Stimulated activated CD4-positive, alpha-beta T cell treated with anti-CD3 and anti-CD28 coated beads, Interleukin-12 subunit alpha, Interleukin-12 subunit beta, amount 100 ng/mL, for 4 hours (primary cell): Measurements from ENCODE around the gene ELMO1.
"Not testable (repeated sequence)": the region's sequence is repeated elsewhere in the genome, so short reads cannot be mapped to it uniquely, and the experiment has no call there.

Experiments
- DNase-seq: peaks from one replicate; pipeline ENCODE4 v3.0.0-alpha.2; 2020

ELMO1 gene

DNA sequence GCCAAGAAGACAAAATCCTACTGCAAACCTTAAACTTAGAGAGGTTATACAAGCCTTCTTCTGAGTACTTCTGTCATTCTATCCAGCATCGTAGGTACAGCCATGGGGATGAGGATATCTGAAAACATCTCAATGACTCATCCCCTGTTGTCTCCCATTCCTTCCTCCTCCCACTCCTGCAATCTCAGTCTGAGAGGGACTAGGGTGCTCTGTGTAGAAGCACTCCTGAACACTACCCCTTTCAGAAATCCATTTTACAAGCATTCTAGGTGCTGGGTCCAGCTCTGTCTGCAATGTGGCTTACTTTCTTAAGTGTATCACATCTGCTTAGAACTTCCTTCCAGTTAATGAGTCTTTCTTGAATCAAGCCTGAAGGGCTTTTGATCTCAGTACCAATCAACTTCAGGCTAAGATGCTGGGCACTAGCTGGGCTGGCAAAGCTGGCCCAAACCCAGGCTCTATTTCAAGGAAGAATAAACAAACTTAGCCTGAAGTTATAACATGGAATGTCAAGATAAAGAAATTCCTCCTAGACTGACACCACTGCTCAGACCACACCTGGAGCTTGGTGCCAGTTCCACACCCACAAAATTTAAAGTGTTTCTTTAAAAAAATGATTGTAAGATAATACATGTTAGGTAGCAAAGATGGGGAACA lies 454.1 kb downstream of the ELMO1 start:
- no peak for DNase-seq

DNA sequence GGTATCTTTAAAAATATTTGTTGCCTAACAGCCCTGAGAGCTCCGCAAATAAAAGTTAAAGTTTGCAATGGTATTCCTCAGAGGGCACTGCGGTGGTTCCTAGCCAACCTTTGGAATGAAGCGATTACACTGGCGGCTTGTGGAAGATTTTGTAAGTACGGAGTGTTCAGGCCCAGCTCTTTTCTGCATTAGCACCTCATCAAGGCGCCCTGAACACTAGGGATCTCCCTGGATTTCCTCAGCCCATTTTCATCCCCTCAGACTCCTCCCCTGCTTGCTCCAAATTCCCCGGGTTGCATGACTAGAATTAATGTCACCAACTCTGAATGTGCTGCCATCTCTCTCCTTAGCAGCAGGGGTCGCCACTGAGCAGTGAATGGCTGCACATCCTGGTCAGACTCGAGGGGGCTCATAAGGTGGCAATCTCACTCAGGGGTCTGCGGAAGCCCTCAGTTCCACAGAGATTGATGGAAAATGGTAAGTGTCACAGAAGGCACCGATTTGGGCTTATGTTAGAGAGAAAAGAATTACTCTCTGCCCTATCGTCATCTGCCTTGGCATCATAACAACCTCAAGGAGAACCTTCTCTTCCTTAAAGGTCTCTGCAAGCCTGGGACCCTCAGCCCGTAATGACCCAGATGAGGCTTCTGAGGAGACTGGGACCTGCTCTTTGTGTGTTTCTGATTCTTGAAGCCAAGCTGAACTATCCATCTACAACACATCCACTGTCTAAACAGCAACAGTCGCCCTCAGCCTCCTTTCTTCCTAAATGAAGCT lies 461.5 kb downstream of the ELMO1 start:
- DNase-seq = peak; percentile 57

DNA sequence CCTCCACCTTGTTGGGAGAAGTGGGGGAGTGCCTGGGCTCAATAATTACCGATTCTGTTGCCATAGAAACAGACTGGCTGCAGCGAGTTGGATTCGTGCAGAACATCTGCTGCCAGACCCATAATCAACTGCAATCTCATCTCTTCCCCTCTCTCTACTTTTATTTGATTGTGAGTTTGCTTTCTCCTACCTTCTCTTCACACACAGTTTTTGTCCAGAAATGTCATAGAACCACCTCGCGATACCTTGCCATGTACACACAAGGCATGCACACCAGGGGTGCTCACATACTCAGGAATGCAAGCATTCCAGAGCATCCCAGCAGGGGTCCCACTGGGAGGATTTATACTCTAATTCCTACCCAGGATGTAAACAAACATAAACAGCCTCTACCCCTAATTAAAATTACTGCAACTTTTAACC lies 462.1 kb downstream of the ELMO1 start:
- DNase-seq = no peak

DNA sequence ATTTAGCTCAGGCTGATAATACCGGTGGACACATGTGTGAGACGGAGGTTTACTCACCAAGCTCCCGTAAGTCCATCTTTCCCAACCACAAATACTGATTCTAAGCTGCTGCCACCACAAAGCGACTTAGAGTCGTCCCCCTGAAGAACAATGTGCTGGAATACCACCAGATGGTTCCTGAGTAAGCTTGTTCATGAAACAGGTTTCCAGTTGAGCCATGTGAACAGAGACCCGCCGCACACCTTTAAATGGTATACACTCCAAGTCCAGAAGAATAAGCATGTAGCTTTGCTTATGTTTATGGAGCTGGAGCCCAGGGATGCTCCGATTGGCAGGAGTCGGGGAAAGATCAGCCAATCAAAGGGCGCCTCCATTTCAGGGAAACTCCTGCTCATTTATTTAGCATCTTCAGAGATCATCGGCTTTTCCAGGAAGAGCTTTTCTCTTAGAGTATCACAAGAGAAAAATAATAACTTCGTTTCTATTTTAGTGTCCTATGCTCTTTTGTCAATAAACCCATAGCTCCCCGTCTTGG lies 462.7 kb downstream of the ELMO1 start:
- DNase-seq = no peak

DNA sequence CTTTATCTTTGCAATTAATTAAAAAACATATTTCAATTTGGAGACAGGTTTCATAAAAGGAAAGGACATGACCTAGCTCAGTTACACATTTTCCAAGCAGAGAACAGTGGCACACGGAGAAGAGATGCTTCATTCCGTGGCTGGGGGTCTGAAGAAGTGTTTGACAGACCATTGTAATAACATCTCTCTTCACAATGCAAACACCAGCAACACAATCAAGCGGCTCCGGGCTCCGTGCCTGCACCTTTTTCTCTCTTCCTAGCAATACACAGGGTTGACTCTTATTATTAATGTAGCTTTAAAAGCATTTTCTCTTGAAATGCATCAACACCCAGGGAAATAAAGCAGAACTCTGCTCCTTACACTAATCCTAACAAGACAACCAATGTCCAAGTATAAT lies 463.3 kb downstream of the ELMO1 start:
- DNase-seq = no peak

DNA sequence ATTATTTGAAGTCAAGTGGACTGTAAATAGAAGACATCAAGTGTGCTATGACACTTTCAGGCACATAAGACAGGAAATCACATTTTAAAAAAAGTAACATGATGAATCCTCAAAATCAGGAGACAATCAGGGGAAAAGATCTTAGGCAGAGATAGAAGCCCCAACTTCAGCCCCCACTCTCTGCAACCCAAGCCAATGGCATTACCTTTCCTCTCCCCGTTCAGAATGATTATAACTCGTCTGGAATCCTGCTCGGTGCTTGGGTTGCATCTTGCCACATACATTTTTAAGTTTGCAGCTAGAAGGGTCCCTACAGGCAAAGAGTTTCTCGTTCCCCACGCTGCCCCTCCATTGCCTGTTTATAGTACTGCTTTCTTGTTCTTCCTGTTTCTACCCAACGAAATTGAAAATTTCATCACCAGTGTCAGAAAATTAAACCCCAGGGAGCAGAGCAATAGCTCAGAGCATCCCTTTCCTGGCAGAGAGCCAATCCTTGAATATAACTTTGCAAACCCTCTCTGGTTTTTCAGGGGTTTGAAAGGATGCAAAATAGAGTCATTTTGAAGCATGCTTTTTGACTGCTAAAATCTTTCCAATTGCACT lies 463.9 kb downstream of the ELMO1 start:
- no peak for DNase-seq

DNA sequence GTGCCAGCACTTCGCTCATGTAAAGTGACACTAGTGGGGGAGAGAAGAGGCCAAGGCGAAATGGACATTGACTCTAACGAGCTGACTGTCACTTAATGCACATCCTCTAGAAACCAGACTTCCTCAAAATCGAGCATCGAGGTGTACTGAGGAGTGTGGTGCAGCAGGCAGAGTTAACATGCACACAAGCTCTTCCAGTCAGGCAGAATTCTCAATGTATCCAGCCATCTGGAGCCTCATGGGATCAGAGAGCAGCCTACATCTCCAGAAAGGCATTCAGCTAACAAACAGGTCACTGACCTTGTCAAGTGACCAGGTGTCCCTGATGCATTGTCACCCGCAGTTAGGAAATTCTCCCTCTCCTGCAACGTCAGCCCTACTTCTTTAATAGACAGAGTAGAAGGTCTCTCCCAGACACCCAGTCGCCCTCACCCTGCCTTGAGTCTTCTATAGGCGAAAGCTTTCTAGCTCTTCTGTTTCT lies 464.6 kb downstream of the ELMO1 start:
- DNase-seq = no peak

DNA sequence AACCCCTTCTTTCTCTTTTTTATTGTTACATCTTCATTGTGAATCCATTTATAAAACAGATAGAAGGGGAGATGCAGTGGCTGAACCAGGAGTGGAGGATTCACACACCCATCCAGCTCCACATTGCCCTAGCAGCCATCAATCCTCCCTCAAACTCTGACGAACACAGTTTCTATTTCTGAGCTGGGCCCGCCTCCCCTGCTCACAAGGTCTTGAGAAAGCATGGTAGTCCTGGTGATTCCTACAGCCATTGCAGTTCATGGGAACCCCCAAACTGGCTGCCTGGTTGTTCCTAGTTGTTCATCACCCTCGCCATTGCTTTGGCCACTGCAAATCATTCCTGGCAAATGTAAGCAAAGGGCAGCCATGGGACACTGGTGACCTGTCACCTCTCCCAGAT lies 465.9 kb downstream of the ELMO1 start:
- no peak for DNase-seq

DNA sequence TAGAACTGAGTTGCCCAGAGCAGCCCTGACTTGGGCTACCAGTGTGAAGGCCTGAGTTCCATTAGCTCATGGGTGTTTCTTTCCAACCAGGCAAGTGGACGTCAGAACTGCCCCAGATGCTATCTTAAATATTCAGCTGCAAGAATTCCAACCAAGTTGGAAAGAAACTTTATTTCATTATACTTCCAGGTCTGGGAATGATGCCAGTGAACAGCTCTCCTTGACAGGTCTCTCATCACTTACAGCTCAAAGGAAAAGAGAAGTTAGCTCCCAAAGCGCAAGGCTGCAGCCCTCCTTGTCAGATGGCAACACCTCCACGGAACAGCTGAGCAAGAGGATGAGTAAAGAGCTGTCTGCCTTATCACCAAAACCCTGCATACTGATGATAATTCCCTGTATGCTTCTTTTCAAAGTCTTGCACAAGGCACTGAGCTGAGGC lies 468.8 kb downstream of the ELMO1 start:
- DNase-seq = no peak

DNA sequence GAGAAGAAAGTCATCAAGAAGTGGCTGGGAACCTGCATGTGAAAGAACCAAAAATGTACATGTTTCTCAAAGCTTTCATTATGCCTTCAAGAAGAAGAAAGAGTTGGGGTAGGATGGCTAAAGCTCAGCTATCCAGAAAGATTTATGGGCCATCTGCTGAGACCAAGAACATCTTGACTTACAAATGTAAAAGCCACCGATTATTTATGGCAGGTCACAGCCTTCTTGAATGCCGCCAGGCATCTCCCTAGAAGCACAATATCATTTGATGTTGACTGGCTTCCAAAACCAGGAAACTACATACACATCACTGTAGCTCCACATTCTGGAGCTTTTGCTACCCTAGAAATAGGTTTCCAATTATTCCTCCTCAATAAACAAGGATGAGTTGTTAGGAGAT lies 470.2 kb downstream of the ELMO1 start:
- no peak for DNase-seq

DNA sequence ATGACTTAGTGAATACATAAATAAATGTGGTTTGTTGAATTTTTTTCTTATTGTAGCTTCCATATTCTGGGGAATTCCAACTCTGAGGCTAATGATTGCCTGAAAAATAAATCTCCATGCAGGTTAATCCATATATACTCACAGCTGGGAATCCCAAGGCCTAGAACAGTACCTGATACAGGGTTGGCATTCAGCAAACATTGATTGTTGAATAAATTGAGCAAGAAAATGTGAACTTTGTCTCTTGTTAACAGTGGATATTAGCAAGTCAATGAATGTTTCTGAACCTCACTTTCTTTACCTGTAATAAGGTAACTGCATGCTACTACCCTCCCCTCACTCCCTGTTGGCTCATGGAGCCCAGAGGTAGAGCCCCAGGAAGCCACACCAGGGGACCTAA lies 470.8 kb downstream of the ELMO1 start:
- DNase-seq = no peak

DNA sequence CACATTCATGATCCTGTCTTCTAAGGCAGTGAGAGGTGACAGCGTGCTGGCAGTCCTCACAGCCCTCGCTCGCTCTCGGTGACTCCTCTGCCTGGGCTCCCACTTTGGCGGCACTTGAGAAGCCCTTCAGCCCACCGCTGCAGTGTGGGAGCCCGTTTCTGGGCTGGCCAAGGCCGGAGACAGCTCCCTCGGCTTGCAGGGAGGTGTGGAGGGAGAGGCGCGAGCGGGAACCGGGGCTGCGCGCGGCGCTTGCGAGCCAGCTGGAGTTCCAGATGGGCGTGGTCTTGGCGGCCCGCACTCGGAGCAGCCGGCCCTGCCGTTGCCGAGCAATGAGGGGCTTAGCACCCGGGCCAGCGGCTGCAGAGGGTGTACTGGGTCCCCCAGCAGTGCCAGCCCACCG lies 475.1 kb downstream of the ELMO1 start:
- DNase-seq = not testable (repeated sequence)

DNA sequence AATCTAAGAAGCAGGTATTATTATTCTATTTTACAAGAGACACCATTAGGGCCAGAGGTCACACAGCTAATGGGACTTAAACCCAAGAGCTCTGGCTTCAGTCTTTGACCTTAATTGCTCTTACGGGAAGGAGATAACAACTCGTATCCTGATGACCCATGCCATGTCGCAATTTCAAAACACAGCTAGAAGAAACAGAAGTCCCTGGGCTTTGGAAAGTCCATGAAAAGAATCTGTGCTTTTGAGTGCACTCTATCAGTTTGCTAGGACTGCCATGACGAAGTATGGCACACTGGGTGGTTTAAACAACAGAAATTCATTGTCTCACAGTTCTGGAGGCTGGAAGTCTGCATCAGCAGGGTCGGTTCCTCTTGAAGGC lies 476.5 kb downstream of the ELMO1 start:
- no peak for DNase-seq

DNA sequence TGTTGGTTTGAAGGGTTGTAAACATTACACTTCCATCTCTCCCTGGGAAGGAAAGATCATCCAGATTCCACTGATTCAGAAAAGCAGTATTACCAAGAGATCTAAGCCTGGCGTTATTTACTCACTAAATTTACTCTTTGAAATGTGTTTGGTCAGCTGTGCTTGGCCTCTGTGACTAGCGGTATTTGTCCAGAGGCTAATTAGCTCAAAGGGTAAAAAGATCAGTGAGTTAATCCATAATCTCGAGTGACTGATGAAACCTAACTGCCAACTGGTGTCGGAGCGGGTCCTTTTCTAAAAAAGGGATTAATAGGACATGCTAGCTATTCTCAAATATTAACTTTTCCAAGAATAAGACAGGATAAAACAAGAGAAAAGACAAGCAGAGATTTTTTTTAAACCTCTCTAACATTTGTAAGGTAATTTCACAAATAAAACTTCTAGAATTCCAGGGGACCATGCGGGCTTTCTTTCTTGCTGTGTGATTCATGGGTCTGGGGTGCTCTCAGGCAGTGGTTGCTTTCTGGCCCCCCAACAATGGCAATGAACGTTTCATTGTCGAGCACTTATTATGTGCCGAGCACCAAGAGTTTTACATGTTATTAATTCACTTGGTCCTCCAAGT lies 477.0 kb downstream of the ELMO1 start:
- DNase-seq = no peak

DNA sequence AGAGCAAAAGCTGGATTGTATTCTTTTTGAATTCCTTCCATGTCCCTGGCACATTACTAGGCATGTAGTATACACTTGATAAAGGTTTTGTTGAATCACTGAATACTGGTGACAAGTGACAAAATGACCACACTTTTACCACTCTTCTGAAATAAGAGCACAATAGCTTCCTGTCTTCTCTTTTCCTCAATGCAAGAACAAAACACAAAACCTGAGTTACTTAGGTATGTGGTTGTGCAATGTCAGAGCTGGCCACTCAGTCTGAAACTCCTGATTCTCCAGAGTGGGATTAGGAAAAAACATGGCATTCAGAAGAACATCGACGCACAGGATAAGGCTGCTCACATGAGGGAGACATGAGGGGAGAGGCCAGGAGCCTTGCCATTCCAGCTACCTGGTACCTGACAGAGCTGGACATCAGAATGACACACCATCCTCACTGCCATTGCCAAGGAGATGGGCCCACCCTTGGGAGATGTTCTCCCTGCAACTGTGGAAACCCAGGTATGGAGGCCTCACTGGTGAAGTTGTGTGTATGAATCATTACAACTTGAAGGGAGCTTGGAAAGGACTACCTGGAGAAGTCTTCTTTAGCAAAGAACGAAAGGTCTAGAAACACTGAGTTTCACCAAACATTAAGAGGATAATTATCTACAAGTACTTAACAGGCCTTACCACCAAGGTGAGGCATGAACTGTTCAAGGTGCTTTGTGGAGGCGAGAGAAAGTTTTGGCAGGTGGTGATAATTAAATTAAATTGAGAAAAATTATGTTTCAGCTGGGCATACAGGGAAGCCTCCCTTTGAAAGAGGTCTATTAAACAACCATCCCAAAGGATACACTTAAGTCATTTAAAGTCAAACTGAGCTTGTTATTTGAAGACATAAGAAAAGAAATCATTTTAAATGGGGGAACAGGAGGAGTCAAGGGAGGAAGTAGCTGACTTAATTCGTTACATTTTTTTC lies 477.8 kb downstream of the ELMO1 start:
- DNase-seq = no peak

DNA sequence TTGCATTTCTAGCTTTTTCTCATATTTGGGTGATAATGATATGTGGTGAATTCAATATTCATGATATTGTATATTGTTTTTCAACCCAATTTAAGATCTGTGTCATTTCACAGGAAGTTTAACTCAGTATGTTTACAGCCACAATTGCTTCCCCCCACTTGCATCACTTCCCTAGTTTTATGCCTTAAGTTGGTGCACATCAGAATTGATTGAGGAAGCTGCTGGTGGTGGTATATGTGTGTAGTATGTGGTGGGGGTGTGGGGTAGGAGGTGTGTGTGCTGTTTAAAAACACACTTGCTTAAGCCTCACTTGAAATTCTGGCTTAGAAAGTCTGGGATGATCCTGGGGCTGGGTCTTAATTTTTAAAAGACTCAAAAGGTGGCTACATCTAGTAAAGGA lies 479.3 kb downstream of the ELMO1 start:
- no peak for DNase-seq

DNA sequence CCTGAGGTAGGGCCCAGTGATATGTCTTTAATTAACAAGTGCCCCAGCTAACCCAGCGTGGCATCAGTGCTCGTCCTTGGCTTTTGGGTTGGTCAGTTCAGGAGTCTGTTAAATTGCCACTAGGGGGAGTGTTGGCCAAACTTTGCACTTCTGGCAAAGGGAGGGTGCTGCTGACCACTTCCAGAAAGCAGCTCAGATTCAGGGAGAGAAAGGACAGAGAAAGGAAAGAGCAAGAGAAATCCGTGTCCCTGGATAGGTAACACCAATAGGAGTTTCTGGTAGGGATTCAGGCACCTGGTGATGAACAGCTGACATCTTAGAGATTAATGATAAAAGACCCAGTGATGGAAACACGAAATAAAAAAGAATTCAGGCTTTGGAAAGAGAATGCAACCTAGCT lies 481.3 kb downstream of the ELMO1 start:
- no peak for DNase-seq

DNA sequence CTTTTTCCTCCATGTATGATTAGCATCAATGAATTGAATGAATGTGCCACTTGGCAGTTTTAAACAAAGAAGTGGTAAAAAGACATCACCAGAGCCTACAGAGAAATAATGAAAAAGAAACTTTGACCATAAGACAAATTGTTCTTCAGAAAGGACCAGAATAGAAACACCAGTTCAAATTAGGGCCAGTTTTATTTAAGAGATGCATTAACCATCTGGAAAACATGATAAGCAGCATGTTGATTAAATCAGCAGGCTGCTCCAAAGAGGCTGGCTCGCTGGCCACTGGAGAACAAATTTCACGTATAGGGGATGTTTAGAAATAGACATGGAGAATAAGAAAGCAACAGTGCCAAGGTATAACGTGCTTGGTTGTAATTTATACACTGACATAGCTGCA lies 482.0 kb downstream of the ELMO1 start:
- no peak for DNase-seq

DNA sequence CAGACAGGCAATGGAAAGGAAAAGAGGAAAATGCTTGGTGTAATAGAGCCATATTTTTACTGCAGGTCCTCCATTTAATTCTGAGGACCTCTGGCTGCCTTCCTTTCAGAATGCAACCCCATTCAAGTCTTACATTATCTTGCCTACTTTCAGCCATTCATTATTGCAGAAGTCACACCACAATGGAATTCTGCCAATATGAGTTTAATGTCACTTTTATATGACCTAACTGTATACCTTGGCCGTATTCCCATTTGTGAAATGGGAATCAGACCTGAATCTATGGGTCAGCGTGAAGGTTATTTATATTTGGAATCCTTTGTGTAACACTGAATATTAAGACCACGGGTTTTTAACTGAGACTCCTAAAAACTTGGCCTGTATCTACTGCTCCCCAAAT lies 482.6 kb downstream of the ELMO1 start:
- no peak for DNase-seq

DNA sequence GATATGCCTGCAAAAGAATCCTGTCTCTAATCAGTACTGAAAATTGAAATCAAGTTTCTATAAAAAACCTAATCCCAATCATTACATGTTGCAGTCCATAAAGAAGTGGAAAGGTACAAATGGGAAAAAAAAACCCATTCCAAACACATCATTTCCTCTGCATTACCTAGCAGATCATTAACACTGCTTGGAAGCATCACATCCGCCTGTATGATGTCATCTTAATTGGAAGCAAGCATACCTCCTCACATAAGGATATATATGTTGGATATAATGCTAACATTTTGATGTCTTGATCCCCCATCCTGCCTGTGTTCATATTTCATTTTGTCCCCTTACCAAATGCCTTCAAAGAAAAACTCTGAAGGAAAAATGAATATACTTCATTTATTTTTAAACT lies 483.0 kb downstream of the ELMO1 start:
- DNase-seq = no peak

DNA sequence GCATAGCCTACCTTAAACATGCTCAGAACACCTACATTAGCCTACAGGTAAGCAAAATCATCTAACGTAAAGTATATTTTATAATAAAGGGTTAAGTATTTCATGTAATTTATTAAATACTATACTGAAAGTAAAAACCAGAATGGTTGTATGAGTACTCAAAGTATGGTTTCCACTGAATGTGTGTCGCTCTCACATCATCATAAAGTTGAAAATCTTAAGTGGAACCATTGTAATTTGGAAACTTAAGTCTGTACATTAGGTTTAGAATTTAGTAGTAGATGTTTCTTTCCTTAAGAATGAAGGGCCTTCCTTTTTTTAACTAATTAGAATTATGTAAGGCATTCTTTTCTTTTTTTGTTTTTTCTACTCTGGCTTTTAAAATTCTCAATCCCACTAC lies 484.4 kb downstream of the ELMO1 start:
- DNase-seq = no peak

DNA sequence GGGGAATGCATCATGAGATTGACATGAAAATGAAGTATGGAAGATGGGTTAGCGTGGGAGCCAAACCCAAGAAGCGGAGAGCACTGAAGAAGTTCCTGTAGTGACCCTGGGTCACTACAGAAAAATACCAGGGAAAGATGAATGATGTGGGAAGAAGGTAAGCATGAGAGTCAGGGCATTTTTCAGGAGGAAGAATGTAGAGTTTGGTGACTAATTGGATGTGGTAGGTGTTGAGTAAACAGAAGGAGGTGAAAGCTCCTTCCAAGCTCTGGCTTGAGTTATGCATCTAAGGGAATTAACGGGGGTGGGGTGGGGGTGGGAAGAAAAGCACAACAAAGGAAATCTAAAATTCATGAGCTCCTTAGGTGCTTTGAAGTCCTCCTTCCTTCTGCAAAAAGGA lies 486.3 kb downstream of the ELMO1 start:
- DNase-seq = no peak
